GM23248 (cell line): Measurements from ENCODE around the gene SNX5.

Experiments
- EZH2 ChIP-seq: fragments of 200-600 bp; sonication (generic); IDR thresholded peaks from 2 replicates; pipeline ENCODE4 v1.6.1; 2018; ENCODE audit warnings: antibody characterized with exemption, mild to moderate bottlenecking; ENCODE audit not compliant: insufficient read depth, poor library complexity, severe bottlenecking
- EZH2phosphoT487 ChIP-seq: fragments of 200-600 bp; sonication (generic); IDR thresholded peaks from 2 replicates; pipeline ENCODE4 v1.6.1; 2018; ENCODE audit warnings: antibody characterized with exemption, moderate library complexity, mild to moderate bottlenecking, low read depth; ENCODE audit not compliant: insufficient read depth

DNA sequence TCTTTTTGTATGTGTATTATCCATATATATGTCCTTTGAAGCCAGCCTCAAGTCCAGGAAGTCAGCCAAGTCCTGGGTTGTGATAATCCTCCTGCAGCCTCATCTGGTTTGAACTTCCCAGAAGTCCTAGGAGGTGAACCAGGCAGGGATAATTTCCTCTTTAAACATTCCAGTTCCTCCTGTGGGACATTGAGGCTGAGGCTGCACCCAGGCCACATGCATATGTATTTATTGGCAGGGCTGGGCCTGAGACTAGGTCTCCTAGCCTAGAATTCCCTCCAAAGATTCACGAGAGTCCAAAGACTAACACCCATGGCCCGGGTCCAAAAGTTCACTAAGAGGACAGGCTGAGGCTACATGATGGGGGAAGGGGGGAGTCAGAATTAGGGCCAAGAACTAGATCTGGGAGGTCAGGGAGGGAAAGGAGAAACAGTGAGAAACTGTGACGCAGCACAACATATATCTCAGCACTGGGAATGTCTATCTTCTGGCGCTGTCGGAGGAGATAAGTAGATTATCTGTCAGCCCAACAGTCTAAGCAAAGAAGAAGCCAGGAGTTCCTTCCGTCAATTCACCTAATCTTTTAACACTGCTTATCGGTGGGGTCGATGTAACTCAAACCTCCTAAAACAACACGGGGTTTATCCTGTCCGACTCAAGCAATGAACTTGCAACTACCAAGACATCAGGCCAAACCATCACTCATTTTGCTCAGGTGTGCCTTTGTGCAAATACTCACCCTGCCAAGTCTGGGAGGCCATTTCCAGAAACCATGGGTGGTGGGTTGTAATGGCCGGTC is 43.3 kb downstream of the SNX5 start:
- TF ChIP-seq EZH2phosphoT487 (no peak), EZH2 (no peak)
